NCI-H460 (cell line): Measurements from ENCODE around the gene EPDR1. TPM values are rescaled to one million over a fixed set of nuclear protein-coding genes. Genes with fewer than 3 reads are reported as not detected.

Experiments
- DNase-seq: peaks from one replicate; pipeline ENCODE4 v3.0.0-alpha.2; 2016; ENCODE audit warnings: low read depth; ENCODE audit errors: extremely low read depth
- polyA plus RNA-seq: library from polyadenylated mRNA; depleted of rRNA; stranded (reverse); fragments of >200 nt; gene quantifications from 2 replicates; pipeline ENCODE4 v1.2.3, GENCODE V29; 2014; cell fraction: nucleus; rRNA removed
- total RNA-seq: library from RNA; depleted of rRNA; stranded (reverse); fragments of >200 nt; shearing (Covaris generic); gene quantifications from 2 replicates; pipeline ENCODE4 v1.2.3, GENCODE V29; 2014; rRNA removed

EPDR1 gene
- 103 and 109 TPM in 2 replicates for total RNA-seq
- polyA plus RNA-seq = 181 and 201 TPM in 2 replicates

GRCh38 chr7:37920305-37920848 lies at the start of gene EPDR1:
Gene EPDR1 (plus strand): TSS chr7:37920640. CDS start chr7:37920940, 300 bp downstream.
- peak; percentile 84 for DNase-seq

- no peak for DNase-seq
Observed at GRCh38 chr7:37882086-37882485, 38.4 kb upstream of the EPDR1 start.

- DNase-seq = no peak
Observed at GRCh38 chr7:37893359-37893758, 27.1 kb upstream of the EPDR1 start.

DNA sequence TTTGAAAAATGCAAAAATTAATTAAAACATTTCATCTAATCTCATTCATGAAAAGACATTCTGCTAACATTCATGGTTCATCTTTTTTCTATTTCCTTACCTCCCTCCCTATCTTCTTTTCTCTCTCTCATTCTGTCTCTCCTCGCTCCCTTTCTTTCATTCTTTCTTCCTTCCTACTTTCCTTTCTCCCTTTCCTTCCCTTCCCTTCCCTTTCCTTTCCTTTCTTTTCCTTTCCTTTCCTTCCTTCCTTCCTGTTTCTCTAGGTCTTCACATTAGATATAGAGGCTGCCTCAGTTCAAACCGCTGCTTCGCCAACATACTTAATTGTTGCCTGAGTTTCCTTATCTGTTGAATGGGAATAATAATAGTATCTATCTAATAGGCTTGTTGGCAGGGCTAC lies 25.8 kb upstream of the EPDR1 start:
- no peak for DNase-seq

- no peak for DNase-seq
Observed at GRCh38 chr7:37899712-37900247, 20.7 kb upstream of the EPDR1 start.

GRCh38 chr7:37901236-37901827 lies 19.1 kb upstream of the EPDR1 start:
- DNase-seq = peak; percentile 55

GRCh38 chr7:37901890-37902524 lies 18.4 kb upstream of the EPDR1 start:
- DNase-seq = peak; percentile 17

DNA sequence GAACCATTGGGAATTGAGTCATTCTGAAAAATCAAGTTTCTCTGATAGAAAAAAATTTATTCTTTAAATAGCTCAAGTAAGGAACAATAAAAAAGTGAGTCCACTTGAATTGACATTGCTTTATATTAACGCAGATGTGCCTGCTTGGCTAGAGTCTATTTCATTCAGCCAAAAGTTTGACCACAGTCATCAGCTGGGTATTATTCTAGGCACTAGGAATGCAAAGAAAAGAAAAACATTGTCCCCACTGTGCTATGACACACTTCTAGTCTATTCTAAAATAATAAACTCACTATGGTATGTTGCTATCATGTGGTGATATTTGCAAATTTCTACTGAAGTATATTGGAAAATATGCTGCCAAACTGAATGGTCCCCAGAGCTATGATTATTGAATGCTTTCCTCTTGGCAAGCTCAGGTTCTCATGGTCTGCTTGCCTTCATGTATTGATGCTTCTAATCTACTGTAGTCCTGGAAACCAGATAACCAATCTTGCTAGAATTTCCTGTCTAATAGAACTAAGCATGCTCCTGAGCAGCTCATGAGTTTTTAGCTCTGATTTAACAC lies 12.1 kb upstream of the EPDR1 start:
- no peak for DNase-seq

GRCh38 chr7:37912756-37913155 lies 7.7 kb upstream of the EPDR1 start:
- no peak for DNase-seq

DNA sequence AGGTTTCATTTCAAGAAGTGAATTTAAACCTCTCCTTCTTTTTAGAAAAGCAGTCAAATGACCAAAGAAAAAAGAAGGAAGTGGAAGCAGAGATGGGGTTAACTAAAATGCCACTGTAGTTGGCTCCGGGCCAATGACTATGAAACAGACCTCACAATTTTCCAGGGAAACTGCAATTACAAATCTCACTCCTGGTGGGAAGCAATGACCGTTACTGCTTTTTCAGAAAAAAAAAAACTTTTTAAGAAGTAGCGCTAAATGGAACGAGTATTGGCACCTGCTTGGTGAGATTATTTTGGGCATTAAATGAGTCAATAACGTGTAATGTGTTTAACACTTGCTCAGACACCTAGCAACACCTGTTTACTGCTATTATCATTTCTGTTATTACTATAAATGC lies 5.0 kb upstream of the EPDR1 start:
- DNase-seq = no peak

- DNase-seq = no peak
Observed at GRCh38 chr7:37916017-37916672, 4.3 kb upstream of the EPDR1 start.

GRCh38 chr7:37916673-37917660 lies 3.5 kb upstream of the EPDR1 start, which contains the start of gene SFRP4:
Gene SFRP4 (minus strand): TSS chr7:37916817. CDS start chr7:37916537, 280 bp downstream.
- peak; percentile 73 for DNase-seq

DNA sequence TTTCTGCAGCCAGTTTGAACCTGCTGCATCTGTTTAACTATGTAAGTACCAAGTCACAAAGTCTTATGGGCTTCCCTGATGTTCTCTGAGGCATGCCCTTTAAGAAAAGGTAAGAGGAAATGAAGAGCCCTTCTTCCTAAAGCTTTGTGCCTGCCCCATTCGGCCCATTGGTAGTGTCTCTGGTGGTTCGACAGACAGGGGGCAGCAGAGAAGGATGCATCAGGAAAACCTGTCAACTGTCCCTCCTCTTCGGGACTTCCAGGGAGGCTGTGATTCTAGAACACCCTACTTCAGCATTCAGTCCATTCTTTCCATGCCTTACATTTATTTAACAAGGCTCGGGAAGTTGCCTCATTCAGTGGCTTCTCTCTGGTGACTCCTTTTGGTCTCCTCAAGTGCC lies 1.9 kb upstream of the EPDR1 start:
- DNase-seq = no peak

DNA sequence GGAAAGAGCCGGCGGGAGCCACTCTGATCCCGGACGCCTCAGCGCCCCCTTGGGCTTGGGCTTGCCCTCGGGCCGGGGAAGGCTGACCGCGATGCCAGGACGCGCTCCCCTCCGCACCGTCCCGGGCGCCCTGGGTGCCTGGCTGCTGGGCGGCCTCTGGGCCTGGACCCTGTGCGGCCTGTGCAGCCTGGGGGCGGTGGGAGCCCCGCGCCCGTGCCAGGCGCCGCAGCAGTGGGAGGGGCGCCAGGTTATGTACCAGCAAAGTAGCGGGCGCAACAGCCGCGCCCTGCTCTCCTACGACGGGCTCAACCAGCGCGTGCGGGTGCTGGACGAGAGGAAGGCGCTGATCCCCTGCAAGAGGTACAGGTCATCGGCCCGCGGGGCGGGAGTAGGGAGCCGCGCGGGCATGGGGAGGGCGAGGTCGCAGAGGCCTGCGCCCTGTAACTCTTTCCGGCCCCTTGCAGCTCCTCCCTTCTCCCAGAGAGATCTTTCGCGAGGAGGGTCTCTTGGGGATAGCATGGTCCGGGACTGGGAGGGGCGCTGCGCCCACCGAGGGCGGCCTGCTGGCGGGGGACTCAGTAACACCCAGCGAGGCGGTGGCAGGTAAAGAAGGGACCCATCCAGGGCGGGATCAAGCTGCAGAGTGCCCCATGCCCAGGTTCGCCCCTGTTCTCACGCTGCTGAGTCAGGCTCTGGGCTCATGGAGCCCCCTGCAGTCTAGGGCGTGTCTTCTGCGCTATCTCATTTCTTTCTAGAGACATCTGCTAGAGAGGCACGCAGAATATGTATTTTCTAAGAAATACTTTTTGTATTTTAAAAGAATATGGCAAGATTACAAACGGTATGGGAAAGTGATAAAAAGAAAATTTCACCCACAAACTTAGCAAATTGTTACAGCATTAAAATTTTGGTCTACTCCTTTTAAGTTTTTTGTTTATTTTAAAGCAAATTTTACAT lies 687 bp downstream of the EPDR1 start:
- DNase-seq = peak; percentile 53

GRCh38 chr7:37921876-37922275 lies 1.4 kb downstream of the EPDR1 start:
- DNase-seq = no peak

DNA sequence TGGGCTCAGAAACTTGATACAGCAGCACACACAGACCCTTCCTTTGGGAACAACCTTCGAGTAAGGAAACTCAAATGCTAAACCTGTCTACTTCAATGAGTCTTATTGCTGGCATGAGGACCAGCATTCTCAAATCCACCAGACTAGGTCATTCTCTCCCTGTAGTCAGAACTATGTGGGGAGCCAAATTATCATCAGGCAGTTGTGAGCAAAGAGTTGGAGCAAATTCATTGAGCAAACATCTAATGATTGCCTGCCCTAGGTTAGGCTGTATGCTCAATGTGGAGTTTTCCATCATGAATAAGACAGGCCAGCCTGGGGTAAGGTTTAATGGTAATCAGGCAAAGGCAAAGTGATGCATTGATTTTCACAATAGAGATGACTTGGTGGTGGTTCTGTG lies 3.6 kb downstream of the EPDR1 start:
- DNase-seq = no peak

DNA sequence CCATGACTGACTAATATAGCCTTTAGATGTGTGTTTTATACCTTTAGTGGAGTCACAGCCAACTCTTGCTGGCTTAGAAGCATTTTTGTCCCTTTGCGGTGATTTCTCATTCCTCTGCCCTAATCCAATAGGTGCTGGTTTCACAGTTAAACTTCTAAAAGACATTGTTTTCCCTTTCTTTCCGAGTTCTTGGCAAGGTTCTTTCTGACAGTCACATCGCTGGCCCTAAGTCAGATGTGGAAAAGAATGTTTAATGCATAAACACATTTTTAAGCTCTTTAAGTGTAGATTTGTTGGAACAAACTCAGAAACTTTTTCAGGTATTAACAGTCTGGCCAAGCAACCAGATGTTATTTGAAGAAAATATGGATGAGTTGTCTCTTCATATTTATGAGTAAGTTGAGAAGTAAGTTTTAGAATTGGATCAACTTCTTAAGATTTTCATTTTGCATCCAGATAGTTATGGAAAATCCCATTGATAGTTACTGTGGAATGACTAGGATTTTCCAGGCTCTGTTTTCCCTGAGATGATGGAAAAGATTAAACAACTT lies 4.1 kb downstream of the EPDR1 start:
- DNase-seq = no peak

DNA sequence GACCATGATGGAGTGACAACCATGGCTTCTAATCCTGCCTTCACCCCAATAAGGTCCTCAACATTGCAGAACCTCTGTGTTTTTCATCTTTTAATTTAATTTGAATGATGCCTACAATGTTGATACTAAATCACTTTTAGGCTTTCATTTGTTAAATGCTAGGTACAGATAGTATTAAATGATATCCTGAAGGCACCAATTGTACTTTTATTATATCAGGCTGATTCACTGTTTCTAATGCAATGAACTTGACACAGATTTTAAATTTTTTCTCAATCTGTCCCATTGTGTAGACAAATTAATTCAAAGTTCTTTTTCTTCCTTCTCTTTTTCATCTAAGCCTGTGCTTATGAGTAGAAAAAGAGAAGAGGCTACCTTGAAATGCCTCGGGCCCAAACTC lies 5.2 kb downstream of the EPDR1 start:
- no peak for DNase-seq
